GM23248 (cell line): ENCODE measurements around the gene TMEM30A. TPM values are rescaled to one million over a fixed set of nuclear protein-coding genes. Genes with fewer than 3 reads are reported as not detected.

ENCODE experiments used
- DNase-seq: peaks from one replicate; pipeline ENCODE4 v3.0.0-alpha.2; 2015
- H2AFZ ChIP-seq: fragments of 200-600 bp; sonication (generic); 2 replicates; pipeline ENCODE4 v1.6.1; 2016; ENCODE audit warnings: antibody characterized with exemption
- H3F3A ChIP-seq: fragments of 200-600 bp; sonication (generic); 2 replicates; pipeline ENCODE4 v1.6.1; 2016; ENCODE audit warnings: mild to moderate bottlenecking, antibody characterized with exemption, mixed run types; ENCODE audit not compliant: insufficient read depth
- H3K27ac ChIP-seq: fragments of 200-600 bp; sonication (generic); 2 replicates; pipeline ENCODE4 v1.5.1; 2016; ENCODE audit warnings: mild to moderate bottlenecking
- H3K27me3 ChIP-seq: fragments of 200-600 bp; sonication (generic); replicated peaks from 2 replicates; pipeline ENCODE4 v1.6.1; 2016; ENCODE audit warnings: mild to moderate bottlenecking; ENCODE audit not compliant: insufficient read depth
- H3K36me3 ChIP-seq: fragments of 200-600 bp; sonication (generic); 2 replicates; pipeline ENCODE4 v1.6.1; 2016; ENCODE audit warnings: low read depth, mild to moderate bottlenecking
- H3K4me1 ChIP-seq: fragments of 200-600 bp; sonication (generic); 2 replicates; pipeline ENCODE4 v1.6.1; 2016; ENCODE audit warnings: mild to moderate bottlenecking; ENCODE audit not compliant: insufficient read depth
- H3K4me2 ChIP-seq: fragments of 200-600 bp; sonication (generic); one replicate; pipeline ENCODE4 v1.6.1; 2016; ENCODE audit warnings: mild to moderate bottlenecking; ENCODE audit not compliant: unreplicated experiment
- H3K4me3 ChIP-seq: fragments of 200-600 bp; sonication (generic); 2 replicates; pipeline ENCODE4 v1.5.1; 2016; ENCODE audit warnings: mild to moderate bottlenecking
- H3K79me2 ChIP-seq: fragments of 200-600 bp; sonication (generic); 2 replicates; pipeline ENCODE4 v1.6.1; 2016; ENCODE audit warnings: mild to moderate bottlenecking; ENCODE audit not compliant: insufficient read depth
- H3K9ac ChIP-seq: fragments of 200-600 bp; sonication (generic); 2 replicates; pipeline ENCODE4 v1.6.1; 2016; ENCODE audit warnings: mild to moderate bottlenecking
- H3K9me2 ChIP-seq: fragments of 200-600 bp; sonication (generic); 2 replicates; pipeline ENCODE4 v1.6.1; 2016; ENCODE audit warnings: mixed run types, mild to moderate bottlenecking, moderate library complexity; ENCODE audit not compliant: insufficient read depth
- H3K9me3 ChIP-seq: fragments of 200-600 bp; sonication (generic); one replicate; pipeline ENCODE4 v1.6.1; 2017; ENCODE audit warnings: low read depth
- H4K20me1 ChIP-seq: fragments of 200-600 bp; sonication (generic); 2 replicates; pipeline ENCODE4 v1.6.0; 2016; ENCODE audit not compliant: insufficient read depth
- EZH2 ChIP-seq: fragments of 200-600 bp; sonication (generic); IDR thresholded peaks from 2 replicates; pipeline ENCODE4 v1.6.1; 2018; ENCODE audit warnings: antibody characterized with exemption, mild to moderate bottlenecking; ENCODE audit not compliant: insufficient read depth, poor library complexity, severe bottlenecking
- EZH2phosphoT487 ChIP-seq: fragments of 200-600 bp; sonication (generic); IDR thresholded peaks from 2 replicates; pipeline ENCODE4 v1.6.1; 2018; ENCODE audit warnings: antibody characterized with exemption, moderate library complexity, mild to moderate bottlenecking, low read depth; ENCODE audit not compliant: insufficient read depth
- WGBS, 2 experiments: methylation state at CpG; one replicate each; pipeline ENCODE4 v1.1.6; 2015 to 2017; ENCODE audit warnings: low lambda C conversion rate in 2 of 2, low coverage in 1 of 2; ENCODE audit errors: missing lambda C conversion rate in 2 of 2; 5-methylcytosine and 5-hydroxymethylcytosine counted together
- in situ Hi-C: fragments of 300-500 bp; cut with MboI; formaldehyde crosslinking; loops from 2 replicates; pipeline ENCODE4 v1.15.0; 2020
- polyA plus RNA-seq: library from polyadenylated mRNA; unstranded; fragments of >200 nt; fragmentation: Nextera tagmentation; extraction: Ambion mirVana; gene quantifications from 2 replicates; pipeline ENCODE4 v1.2.1, GENCODE V29; 2016
- total RNA-seq: library from RNA; depleted of rRNA; stranded (reverse); fragments of >200 nt; shearing (Covaris generic); gene quantifications from 2 replicates; pipeline ENCODE4 v1.2.3, GENCODE V29; 2014

The TMEM30A gene
- total and polyA plus RNA-seq, 2 experiments from 2014 or later = 125 to 152 TPM

- H3K4me1 ChIP-seq = peaks cover 9% of the 10 kb centered on the region
- H3K9ac ChIP-seq = peak overlapping the region; percentile 22; the same call in 1 of the 2 replicates
- in situ Hi-C loops = no loop called here
- H3K4me3 ChIP-seq = peak overlapping the region; percentile 29
- WGBS, 2 experiments = 26 to 28% methylated on average over 10 of the region's 10 CpGs
- no peaks in the 10 kb centered on the region for H3K9me2 ChIP-seq
- peak overlapping the region; percentile 33 for H3K4me2 ChIP-seq
- H3K27me3 ChIP-seq = no peaks in the 10 kb centered on the region
- no peaks in the 10 kb centered on the region for H3K9me3 ChIP-seq
- no peaks in the 10 kb centered on the region for H3K79me2 ChIP-seq
- peak overlapping the region; percentile 15; the same call in 1 of the 2 replicates for H3K27ac ChIP-seq
- peak; percentile 81 for DNase-seq
- H3K36me3 ChIP-seq = no peaks in the 10 kb centered on the region
- peaks cover 16% of the 10 kb centered on the region; the same call in 1 of the 2 replicates for H3F3A ChIP-seq
- peak overlapping the region; percentile 72 for H2AFZ ChIP-seq
- TF ChIP-seq EZH2 (no peak), EZH2phosphoT487 (no peak)
- no peaks in the 10 kb centered on the region for H4K20me1 ChIP-seq
Observed at GRCh38 chr6:75230484-75231325, 53.9 kb downstream of the TMEM30A start.

GRCh38 chr6:75224303-75224926 lies 60.2 kb downstream of the TMEM30A start:
- in situ Hi-C loops = loop anchor here (25.0 kb wide), 3 partner anchors 812 to 1487 kb away; no protein-coding TSS in a partner anchor
- no peak overlapping the region for H3K27ac ChIP-seq
- TF ChIP-seq EZH2 (no peak), EZH2phosphoT487 (no peak)
- no peak overlapping the region for H3K4me3 ChIP-seq
- no peak for DNase-seq
- no peak overlapping the region for H3K4me2 ChIP-seq
- H2AFZ ChIP-seq = no peak overlapping the region
- 76 to 80% methylated on average over 6 of the region's 6 CpGs for WGBS, 2 experiments
- H3K9ac ChIP-seq = no peak overlapping the region
- no peaks in the 10 kb centered on the region for H3K79me2 ChIP-seq
- H3K4me1 ChIP-seq = peaks cover 26% of the 10 kb centered on the region
- H3K27me3 ChIP-seq = no peaks in the 10 kb centered on the region
- no peaks in the 10 kb centered on the region for H3K9me3 ChIP-seq
- no peaks in the 10 kb centered on the region for H4K20me1 ChIP-seq
- H3K36me3 ChIP-seq = no peaks in the 10 kb centered on the region
- H3F3A ChIP-seq = peaks cover 12% of the 10 kb centered on the region; the same call in 1 of the 2 replicates
- H3K9me2 ChIP-seq = no peaks in the 10 kb centered on the region

DNA sequence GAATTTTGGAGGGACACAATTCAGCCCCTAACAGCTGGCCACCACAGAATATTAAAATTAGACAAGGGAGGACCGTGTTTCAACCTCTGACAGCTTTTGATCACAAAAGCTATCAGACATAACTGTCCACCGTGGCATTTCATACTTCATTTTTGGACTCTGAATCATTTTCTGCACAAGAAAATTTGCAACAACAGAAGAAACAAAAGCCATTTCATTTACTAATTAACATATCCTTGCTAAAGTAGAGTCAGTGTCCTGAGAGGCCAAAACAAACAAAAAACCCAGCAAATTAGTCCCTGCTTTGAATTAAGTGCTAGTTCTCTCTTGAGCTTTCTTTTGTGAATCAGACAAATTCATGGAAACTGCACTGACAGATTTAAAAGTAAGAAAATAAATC lies 61.2 kb downstream of the TMEM30A start:
- Histone ChIP-seq H4K20me1 (no peaks in the 10 kb centered on the region), H3F3A (peaks cover 12% of the 10 kb centered on the region; the same call in 1 of the 2 replicates), H3K27ac (no peak overlapping the region), H3K9me2 (no peaks in the 10 kb centered on the region), H3K9ac (peak overlapping the region; percentile 16; the same call in 1 of the 2 replicates), H3K27me3 (no peaks in the 10 kb centered on the region), H3K4me1 (peaks cover 30% of the 10 kb centered on the region), H3K79me2 (no peaks in the 10 kb centered on the region), H3K36me3 (no peaks in the 10 kb centered on the region), H3K4me2 (peak overlapping the region; percentile 25), H3K4me3 (no peak overlapping the region), H3K9me3 (no peaks in the 10 kb centered on the region), H2AFZ (peak overlapping the region; percentile 35)
- TF ChIP-seq EZH2phosphoT487 = no peak
- TF ChIP-seq EZH2 = no peak
- DNase-seq = peak; percentile 43
- WGBS, 2 experiments = 2 to 4% methylated on average over 2 of the region's 2 CpGs
- in situ Hi-C loops = loop anchor here (25.0 kb wide), 3 partner anchors 811 to 1486 kb away; no protein-coding TSS in a partner anchor

DNA sequence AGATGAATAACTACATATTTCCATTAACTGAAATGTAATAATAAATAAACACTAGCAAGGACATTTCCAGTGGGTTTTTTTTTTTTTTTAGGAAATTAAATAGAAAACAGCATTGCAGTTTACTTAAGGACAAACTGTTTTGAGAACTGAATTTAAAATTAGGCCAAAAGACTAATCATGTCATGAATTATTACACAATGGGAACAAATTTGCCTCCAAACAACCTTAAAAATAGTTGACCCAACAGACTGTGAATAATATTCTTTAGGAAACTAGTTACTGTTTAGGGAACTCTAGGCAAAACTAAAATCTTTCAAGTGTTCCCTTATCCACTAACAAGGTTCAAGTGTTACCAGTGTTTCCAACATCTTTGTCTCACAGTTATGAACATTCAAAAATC lies 62.3 kb downstream of the TMEM30A start:
- in situ Hi-C loops = loop anchor here (25.0 kb wide), 3 partner anchors 810 to 1485 kb away; no protein-coding TSS in a partner anchor
- H3K4me1 ChIP-seq = peaks cover 39% of the 10 kb centered on the region
- no peak overlapping the region for H3K4me3 ChIP-seq
- no peaks in the 10 kb centered on the region for H3K36me3 ChIP-seq
- H3K79me2 ChIP-seq = no peaks in the 10 kb centered on the region
- no peak overlapping the region for H3K27ac ChIP-seq
- H3K4me2 ChIP-seq = no peak overlapping the region
- no peaks in the 10 kb centered on the region for H4K20me1 ChIP-seq
- H3K9me3 ChIP-seq = no peaks in the 10 kb centered on the region
- no peaks in the 10 kb centered on the region for H3K27me3 ChIP-seq
- H3K9me2 ChIP-seq = no peaks in the 10 kb centered on the region
- no peak overlapping the region for H3K9ac ChIP-seq
- no peak for DNase-seq
- no peak for TF ChIP-seq EZH2
- no peak for TF ChIP-seq EZH2phosphoT487
- H2AFZ ChIP-seq = peak overlapping the region; percentile 35; the same call in 1 of the 2 replicates
- H3F3A ChIP-seq = peaks cover 17% of the 10 kb centered on the region
